Loucy (cell line): Measurements from ENCODE around the gene PRM2.

Source experiments
- H2AFZ ChIP-seq: fragments of 200-600 bp; sonication (generic); 2 replicates; pipeline ENCODE4 v1.6.0; 2016; ENCODE audit warnings: antibody characterized with exemption, mild to moderate bottlenecking, low read length, moderate library complexity
- H3F3A ChIP-seq: fragments of 200-600 bp; 2 replicates; pipeline ENCODE4 v1.6.0; 2016; ENCODE audit warnings: antibody characterized with exemption, low read depth, mild to moderate bottlenecking
- H3K27me3 ChIP-seq: fragments of 200-600 bp; sonication (generic); 2 replicates; pipeline ENCODE4 v1.6.1; 2014; ENCODE audit warnings: low read length, mild to moderate bottlenecking; ENCODE audit not compliant: insufficient read depth, poor library complexity, severe bottlenecking
- H3K36me3 ChIP-seq: fragments of 200-600 bp; sonication (generic); 2 replicates; pipeline ENCODE4 v1.6.1; 2016; ENCODE audit warnings: low read length; ENCODE audit not compliant: insufficient read depth
- H3K4me1 ChIP-seq: fragments of 200-600 bp; sonication (generic); 2 replicates; pipeline ENCODE4 v1.5.1; 2014; ENCODE audit warnings: low read length, mild to moderate bottlenecking; ENCODE audit not compliant: insufficient read depth, poor library complexity, severe bottlenecking
- H3K4me2 ChIP-seq: fragments of 200-600 bp; sonication (generic); 2 replicates; pipeline ENCODE4 v1.6.0; 2014; ENCODE audit warnings: antibody characterized with exemption, low read length, low read depth, mild to moderate bottlenecking; ENCODE audit not compliant: poor library complexity, severe bottlenecking
- H3K4me3 ChIP-seq: fragments of 200-600 bp; sonication (generic); 2 replicates; pipeline ENCODE4 v1.5.1; 2014; ENCODE audit warnings: low read length, mild to moderate bottlenecking, mixed read lengths; ENCODE audit not compliant: poor library complexity, severe bottlenecking
- H3K79me2 ChIP-seq: fragments of 200-600 bp; sonication (generic); 2 replicates; pipeline ENCODE4 v1.6.1; 2014; ENCODE audit warnings: low read length; ENCODE audit not compliant: insufficient read depth
- H3K9ac ChIP-seq: fragments of 200-600 bp; sonication (generic); 2 replicates; pipeline ENCODE4 v1.6.0; 2014; ENCODE audit warnings: mild to moderate bottlenecking, low read depth, low read length, moderate library complexity; ENCODE audit not compliant: poor library complexity, severe bottlenecking
- H3K9me2 ChIP-seq: fragments of 200-600 bp; sonication (generic); replicated peaks from 2 replicates; pipeline ENCODE4 v1.6.1; 2016; ENCODE audit warnings: low read depth, low read length, mixed read lengths
- H3K9me3 ChIP-seq: fragments of 200-600 bp; sonication (generic); 2 replicates; pipeline ENCODE4 v1.6.1; 2014; ENCODE audit warnings: mild to moderate bottlenecking, antibody characterized with exemption, low read length, low read depth; ENCODE audit not compliant: insufficient read depth
- H4K20me1 ChIP-seq: fragments of 200-600 bp; sonication (generic); 2 replicates; pipeline ENCODE4 v1.6.0; 2014; ENCODE audit warnings: antibody characterized with exemption, low read length, mild to moderate bottlenecking; ENCODE audit not compliant: insufficient read depth, poor library complexity, severe bottlenecking
- CTCF ChIP-seq: fragments of 200-600 bp; sonication (generic); conservative IDR thresholded peaks from 2 replicates; pipeline ENCODE4 v1.5.1; 2014; ENCODE audit warnings: mild to moderate bottlenecking, antibody characterized with exemption, low read length
- EZH2phosphoT487 ChIP-seq: fragments of 200-600 bp; IDR thresholded peaks from 2 replicates; pipeline ENCODE4 v1.6.1; 2018; ENCODE audit warnings: antibody characterized with exemption, mild to moderate bottlenecking, moderate library complexity, borderline replicate concordance

PRM2 gene

GRCh38 chr16:11315510-11315909 is 39.2 kb upstream of the PRM2 start:
- H3F3A ChIP-seq, result no peaks in the 10 kb centered on the region
- TF ChIP-seq EZH2phosphoT487, result no peak
- no peaks in the 10 kb centered on the region for H3K79me2 ChIP-seq
- H2AFZ ChIP-seq, result no peak overlapping the region
- H3K36me3 ChIP-seq, result no peaks in the 10 kb centered on the region
- H3K4me2 ChIP-seq, result no peak overlapping the region
- H4K20me1 ChIP-seq, result no peaks in the 10 kb centered on the region
- no peak overlapping the region for H3K4me3 ChIP-seq
- H3K9ac ChIP-seq, result no peak overlapping the region
- H3K9me2 ChIP-seq, result no peaks in the 10 kb centered on the region
- peaks cover 27% of the 10 kb centered on the region for H3K4me1 ChIP-seq
- H3K9me3 ChIP-seq, result no peaks in the 10 kb centered on the region
- no peaks in the 10 kb centered on the region for H3K27me3 ChIP-seq

- no peaks in the 10 kb centered on the region for H3K9me2 ChIP-seq
- H3K27me3 ChIP-seq, result no peaks in the 10 kb centered on the region
- no peak overlapping the region for H3K4me2 ChIP-seq
- H3K36me3 ChIP-seq, result no peaks in the 10 kb centered on the region
- H2AFZ ChIP-seq, result no peak overlapping the region
- no peaks in the 10 kb centered on the region for H3K9me3 ChIP-seq
- H3K79me2 ChIP-seq, result no peaks in the 10 kb centered on the region
- H3F3A ChIP-seq, result no peaks in the 10 kb centered on the region
- no peak overlapping the region for H3K4me3 ChIP-seq
- H3K9ac ChIP-seq, result no peak overlapping the region
- H4K20me1 ChIP-seq, result no peaks in the 10 kb centered on the region
- TF ChIP-seq CTCF (no peak), EZH2phosphoT487 (no peak)
- peaks cover 35% of the 10 kb centered on the region for H3K4me1 ChIP-seq
These were observed 38.1 kb upstream of the PRM2 start for GRCh38 chr16:11314309-11314894.

- Histone ChIP-seq H3K9ac (no peak overlapping the region), H4K20me1 (no peaks in the 10 kb centered on the region), H2AFZ (no peak overlapping the region), H3K27me3 (no peaks in the 10 kb centered on the region), H3K79me2 (no peaks in the 10 kb centered on the region), H3K4me3 (no peak overlapping the region), H3K9me2 (no peaks in the 10 kb centered on the region), H3K4me1 (peaks cover 35% of the 10 kb centered on the region), H3K9me3 (no peaks in the 10 kb centered on the region), H3K4me2 (no peak overlapping the region), H3F3A (no peaks in the 10 kb centered on the region), H3K36me3 (no peaks in the 10 kb centered on the region)
- TF ChIP-seq CTCF, result no peak
- TF ChIP-seq EZH2phosphoT487, result no peak
These were observed 37.4 kb upstream of the PRM2 start for GRCh38 chr16:11313493-11314308.
